GM10266 (cell line): ENCODE results near the gene AZIN2.
"Not testable (repeated sequence)": the region's sequence is repeated elsewhere in the genome, so short reads cannot be mapped to it uniquely, and the experiment has no call there.

Experiments used
- DNase-seq: peaks from one replicate; pipeline ENCODE4 v3.0.0; 2012; ENCODE audit errors: extremely low spot score
- CTCF ChIP-seq: IDR thresholded peaks from 2 replicates; pipeline ENCODE4 v1.5.1; 2012; ENCODE audit warnings: mild to moderate bottlenecking, low read depth; ENCODE audit not compliant: control insufficient read depth, insufficient read depth; ENCODE audit errors: missing control alignments

AZIN2 gene

DNA sequence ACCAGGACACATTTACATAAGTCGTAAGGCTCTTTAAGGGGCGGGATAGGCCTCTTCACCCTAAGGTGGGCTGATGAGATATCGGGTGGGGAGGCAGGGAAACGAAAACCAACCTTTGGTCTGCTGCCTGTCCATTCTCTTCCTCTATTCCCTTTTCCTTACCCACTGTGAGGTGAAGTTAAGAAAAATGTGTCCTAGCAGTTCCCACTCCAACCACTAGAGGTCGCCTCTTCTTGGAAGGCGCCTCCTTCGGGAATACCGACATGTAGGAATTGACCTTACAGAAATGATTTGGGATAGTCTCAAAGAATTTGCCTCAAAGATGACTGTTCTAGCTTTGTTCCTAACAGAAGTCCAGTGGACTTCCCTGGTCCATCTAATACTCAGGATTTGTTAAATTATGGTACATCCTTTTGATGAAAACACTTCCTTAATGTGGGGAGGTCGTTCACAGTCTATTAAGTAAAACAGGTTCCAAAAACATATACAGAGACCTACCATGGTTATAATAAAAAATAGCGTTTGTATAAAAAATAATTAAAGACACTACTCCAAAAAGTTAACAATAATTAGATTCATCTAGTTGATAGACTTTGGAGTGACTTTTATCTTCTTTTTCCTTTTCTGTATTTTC, 14.1 kb downstream of the AZIN2 start:
- TF ChIP-seq CTCF: peak; percentile 95
- DNase-seq: no peak

DNA sequence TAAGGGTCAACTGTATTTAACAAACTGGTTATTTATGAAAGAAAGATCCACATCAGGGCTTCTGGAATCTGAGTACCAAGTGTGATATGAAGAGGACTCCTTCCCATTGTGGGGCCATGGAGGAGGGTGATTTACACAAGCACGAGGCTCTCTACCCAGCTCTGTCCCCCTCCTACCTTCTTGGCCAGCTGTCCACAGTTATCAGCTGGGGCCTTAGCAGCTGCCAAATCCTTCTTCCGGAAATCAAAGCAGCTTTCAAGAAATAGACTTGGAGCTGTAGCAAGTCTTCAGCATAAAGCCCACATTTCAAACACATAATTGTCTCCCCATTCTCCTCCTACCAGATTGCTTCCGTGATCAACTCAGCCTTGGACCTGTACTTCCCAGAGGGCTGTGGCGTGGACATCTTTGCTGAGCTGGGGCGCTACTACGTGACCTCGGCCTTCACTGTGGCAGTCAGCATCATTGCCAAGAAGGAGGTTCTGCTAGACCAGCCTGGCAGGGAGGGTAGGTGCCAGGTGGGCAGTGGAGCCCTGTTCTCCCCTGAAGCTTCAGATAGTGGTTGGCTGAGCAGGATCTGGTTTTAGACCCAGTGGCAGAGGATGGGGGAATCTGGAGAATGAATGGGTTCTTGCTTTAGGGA, 15.5 kb downstream of the AZIN2 start:
- no peak for TF ChIP-seq CTCF
- no peak for DNase-seq

DNA sequence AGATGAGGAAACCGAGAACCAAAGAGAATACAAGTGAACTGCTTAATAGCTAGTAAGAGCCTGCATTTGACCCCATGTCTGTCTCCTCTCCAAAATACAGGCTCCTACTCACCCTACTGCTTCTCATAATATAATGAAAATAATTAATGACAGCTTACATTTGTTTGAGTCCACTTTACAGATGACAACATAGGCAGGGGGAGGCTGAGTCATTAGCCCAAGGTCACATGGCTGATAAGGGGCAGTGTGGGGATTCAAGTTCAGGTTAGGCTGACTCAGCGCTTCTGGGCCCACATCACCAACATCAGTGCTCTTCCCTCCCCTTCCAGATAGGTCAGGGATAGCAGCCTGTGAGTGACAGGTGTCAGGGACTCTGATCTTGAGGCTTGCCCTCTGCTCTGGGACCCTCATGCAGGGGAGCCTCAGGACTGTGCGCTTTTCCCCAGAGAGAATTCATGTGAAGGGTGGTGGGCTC, 16.2 kb downstream of the AZIN2 start:
- TF ChIP-seq CTCF: no peak
- DNase-seq: no peak

GRCh38 chr1:33097762-33098161, 16.8 kb downstream of the AZIN2 start:
- DNase-seq: no peak
- TF ChIP-seq CTCF: no peak

- TF ChIP-seq CTCF: no peak
- DNase-seq: no peak
Measured at GRCh38 chr1:33098371-33098770, 17.4 kb downstream of the AZIN2 start.

GRCh38 chr1:33099290-33100118, 18.6 kb downstream of the AZIN2 start:
- no peak for DNase-seq
- no peak for TF ChIP-seq CTCF

DNA sequence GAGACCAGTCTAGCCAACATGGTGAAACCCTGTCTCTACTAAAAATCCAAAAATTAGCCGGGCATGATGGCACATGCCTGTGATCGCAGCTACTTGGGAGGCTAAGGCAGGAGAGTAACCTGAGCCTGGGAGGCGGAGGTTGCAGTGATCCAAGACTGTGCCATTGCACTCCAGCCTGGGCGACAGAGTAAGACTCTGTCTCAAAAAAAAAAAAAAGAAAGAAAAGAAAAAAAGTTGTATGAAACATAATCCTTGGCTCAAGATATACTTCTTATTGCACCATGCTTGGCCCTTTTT, 19.1 kb downstream of the AZIN2 start:
- DNase-seq: not testable (repeated sequence)

DNA sequence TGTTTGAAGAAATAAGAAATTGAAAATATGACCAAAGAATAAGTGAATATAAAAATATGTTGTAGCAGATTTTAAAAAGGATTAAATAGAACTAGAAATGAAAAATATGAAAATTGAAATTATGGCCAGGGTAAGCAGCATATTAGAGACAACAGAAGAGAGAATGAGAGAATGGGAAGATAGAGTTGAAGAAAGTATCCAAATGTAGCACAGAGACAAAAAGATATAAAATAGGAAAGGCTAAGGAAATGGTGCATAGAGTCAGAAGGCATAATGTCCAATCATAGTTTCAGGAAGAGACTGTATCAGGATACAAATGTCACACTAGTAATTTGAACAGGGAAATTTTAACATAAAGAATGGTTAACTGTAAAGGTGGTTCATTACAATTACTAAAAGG, 29.5 kb downstream of the AZIN2 start:
- TF ChIP-seq CTCF: no peak
- no peak for DNase-seq
